ENCODE measurements around the gene APOBEC4. TPM values are rescaled to one million over a fixed set of nuclear protein-coding genes. Genes with fewer than 3 reads are reported as not detected.

APOBEC4 gene
- total and polyA plus RNA-seq, 2 of the 8 experiments (the other 6 are each of a cell fraction or from before 2014, with no cell fraction given) = not detected

GRCh38 chr1:183607322-183607980, 45.7 kb downstream of the APOBEC4 start:
- CTCF ChIA-PET (ENCODE audit: partially characterized antibody) = interaction anchor here (0.8 to 1.4 kb wide), 2 partner anchors 10 to 309 kb away, joined by 3 read pairs; no protein-coding TSS in a partner anchor
- Histone ChIP-seq H4K20me1 (replicated peaks in 1 of 2; ENCODE audit: control insufficient read depth in 1 of 2, insufficient read depth in 2 of 2, low read length in 2 of 2) (no peaks in the 10 kb centered on the region), H3K14ac (ENCODE audit: insufficient read length) (no peak overlapping the region), H3K27ac (ENCODE audit: low read depth, low read length) (no peak overlapping the region), H3K27me3 (replicated peaks in 1 of 4; ENCODE audit: control insufficient read depth in 3 of 4, extremely low read depth in 1 of 4, insufficient read depth in 3 of 4, low read length in 3 of 4) (no peaks in the 10 kb centered on the region), H3K79me1 (ENCODE audit: low read depth, low read length) (no peaks in the 10 kb centered on the region), H3K79me2 (ENCODE audit: control insufficient read depth in 1 of 2, insufficient read depth in 2 of 2, low read length in 2 of 2) (no peaks in the 10 kb centered on the region), H2AK5ac (ENCODE audit: low read depth, low read length) (no peak overlapping the region), H3K4me1 (replicated peaks in 1 of 4; ENCODE audit: control insufficient read depth in 3 of 4, insufficient read depth in 4 of 4, low read length in 3 of 4) (no peaks in the 10 kb centered on the region), H3K9ac (replicated peaks in 1 of 4; ENCODE audit: extremely low read depth in 1 of 4, low read depth in 3 of 4, low read length in 3 of 4) (no peak overlapping the region), H3K56ac (replicated peaks; ENCODE audit: insufficient read length, low read depth, low read length) (no peak overlapping the region), H4K91ac (replicated peaks; ENCODE audit: insufficient read length, low read length) (no peak overlapping the region), H3K9me3 (ENCODE audit: insufficient read depth in 2 of 2, low read depth in 1 of 2, low read length in 1 of 2) (no peaks in the 10 kb centered on the region), H2BK20ac (ENCODE audit: low read length) (no peak overlapping the region), H4K8ac (ENCODE audit: extremely low read depth, insufficient read depth, low read length) (no peak overlapping the region), H3K36me3 (ENCODE audit: control insufficient read depth in 2 of 4, insufficient read depth in 4 of 4, low read length in 3 of 4) (no peaks in the 10 kb centered on the region), H2BK12ac (ENCODE audit: low read depth, low read length) (no peak overlapping the region), H3K4ac (replicated peaks; ENCODE audit: insufficient read length, low read depth, low read length) (no peak overlapping the region), H3K23ac (ENCODE audit: insufficient read length) (no peak overlapping the region), H3K4me2 (ENCODE audit: insufficient read depth in 1 of 2, low read depth in 2 of 2, low read length in 2 of 2) (no peak overlapping the region), H3K18ac (ENCODE audit: extremely low read depth, low read length) (no peak overlapping the region), H2BK120ac (replicated peaks; ENCODE audit: low read depth, low read length) (no peak overlapping the region), H2BK15ac (ENCODE audit: low read length) (no peak overlapping the region), H3K23me2 (ENCODE audit: low read depth, low read length) (no peaks in the 10 kb centered on the region), H3K4me3 (ENCODE audit: extremely low read depth in 1 of 4, insufficient read depth in 2 of 4, low read depth in 3 of 4, low read length in 4 of 4) (no peak overlapping the region), H4K5ac (ENCODE audit: insufficient read length, low read depth, low read length) (no peak overlapping the region), H2AFZ (ENCODE audit: low read length) (no peak overlapping the region), H2BK5ac (ENCODE audit: low read depth, low read length) (no peak overlapping the region)
- DNase-seq (ENCODE audit: low read depth in 1 of 2, low spot score in 2 of 2) = no peak
- WGBS, 2 experiments (ENCODE audit: extremely low coverage in 1 of 2, insufficient coverage in 1 of 2, insufficient read length in 1 of 2, insufficient replicate concordance in 2 of 2, low coverage in 1 of 2, low lambda C conversion rate in 2 of 2, missing lambda C conversion rate in 1 of 2) = 85% methylated on average over 2 of the region's 2 CpGs; no CpG with 5 or more reads in 1 of the 2 experiments
- FAIRE-seq = no peak
- POLR2A ChIA-PET (ENCODE audit: partially characterized antibody) = no interaction called here
- TF ChIP-seq TAF1 (IDR thresholded peaks at IDR 0.05; ENCODE audit: low read depth, low read length) (no peak), POLR2A (IDR thresholded peaks at IDR 0.05; ENCODE audit: control extremely low read depth in 1 of 2, low read depth in 2 of 2, low read length in 2 of 2) (no peak), NANOG (IDR thresholded peaks at IDR 0.05; ENCODE audit: insufficient read depth, low read depth, low read length, poor library complexity, severe bottlenecking) (no peak), KDM5A (IDR thresholded peaks at IDR 0.05; ENCODE audit: low read length) (no peak), SIRT6 (IDR thresholded peaks at IDR 0.05; ENCODE audit: low read length) (no peak), BCL11A (IDR thresholded peaks at IDR 0.05; ENCODE audit: low read depth in 2 of 2, low read length in 2 of 2) (no peak)
